IMR-90 (cell line): Measurements from ENCODE around the gene ARHGAP11A.

Experiments used
- MXI1 ChIP-seq: IDR thresholded peaks from 2 replicates; pipeline ENCODE4 v1.6.1; 2012; ENCODE audit warnings: low read depth, mild to moderate bottlenecking, low read length, moderate library complexity, borderline replicate concordance
- NFE2L2 ChIP-seq: fragments of 150-350 bp; IDR thresholded peaks from 2 replicates; pipeline ENCODE4 v1.6.1; 2016; ENCODE audit warnings: low read depth, mild to moderate bottlenecking, low read length
- POLR2A ChIP-seq: IDR thresholded peaks from 2 replicates; pipeline ENCODE4 v1.6.1; 2012; ENCODE audit warnings: mild to moderate bottlenecking, low read depth, low read length
- SMC3 ChIP-seq: fragments of 150-350 bp; IDR thresholded peaks from 2 replicates; pipeline ENCODE4 v1.6.1; 2016; ENCODE audit warnings: low read depth, mild to moderate bottlenecking, antibody characterized with exemption, low read length, moderate library complexity
- TF ChIP-seq, protein P1 (sequence below): conservative IDR thresholded peaks from 2 replicates; pipeline ENCODE4 v1.5.1; 2012; ENCODE audit warnings: mild to moderate bottlenecking, low read depth, low read length, improper control_type of control experiment
- TF ChIP-seq, protein P2 (sequence below): fragments of 150-350 bp; IDR thresholded peaks from 2 replicates; pipeline ENCODE4 v1.6.1; 2016; ENCODE audit warnings: low read depth, mild to moderate bottlenecking, low read length, moderate library complexity, borderline replicate concordance

- TF ChIP-seq, protein P1, sequence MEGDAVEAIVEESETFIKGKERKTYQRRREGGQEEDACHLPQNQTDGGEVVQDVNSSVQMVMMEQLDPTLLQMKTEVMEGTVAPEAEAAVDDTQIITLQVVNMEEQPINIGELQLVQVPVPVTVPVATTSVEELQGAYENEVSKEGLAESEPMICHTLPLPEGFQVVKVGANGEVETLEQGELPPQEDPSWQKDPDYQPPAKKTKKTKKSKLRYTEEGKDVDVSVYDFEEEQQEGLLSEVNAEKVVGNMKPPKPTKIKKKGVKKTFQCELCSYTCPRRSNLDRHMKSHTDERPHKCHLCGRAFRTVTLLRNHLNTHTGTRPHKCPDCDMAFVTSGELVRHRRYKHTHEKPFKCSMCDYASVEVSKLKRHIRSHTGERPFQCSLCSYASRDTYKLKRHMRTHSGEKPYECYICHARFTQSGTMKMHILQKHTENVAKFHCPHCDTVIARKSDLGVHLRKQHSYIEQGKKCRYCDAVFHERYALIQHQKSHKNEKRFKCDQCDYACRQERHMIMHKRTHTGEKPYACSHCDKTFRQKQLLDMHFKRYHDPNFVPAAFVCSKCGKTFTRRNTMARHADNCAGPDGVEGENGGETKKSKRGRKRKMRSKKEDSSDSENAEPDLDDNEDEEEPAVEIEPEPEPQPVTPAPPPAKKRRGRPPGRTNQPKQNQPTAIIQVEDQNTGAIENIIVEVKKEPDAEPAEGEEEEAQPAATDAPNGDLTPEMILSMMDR: no peak
- TF ChIP-seq POLR2A: no peak
- TF ChIP-seq SMC3: no peak
- TF ChIP-seq NFE2L2: no peak
- TF ChIP-seq, protein P2, sequence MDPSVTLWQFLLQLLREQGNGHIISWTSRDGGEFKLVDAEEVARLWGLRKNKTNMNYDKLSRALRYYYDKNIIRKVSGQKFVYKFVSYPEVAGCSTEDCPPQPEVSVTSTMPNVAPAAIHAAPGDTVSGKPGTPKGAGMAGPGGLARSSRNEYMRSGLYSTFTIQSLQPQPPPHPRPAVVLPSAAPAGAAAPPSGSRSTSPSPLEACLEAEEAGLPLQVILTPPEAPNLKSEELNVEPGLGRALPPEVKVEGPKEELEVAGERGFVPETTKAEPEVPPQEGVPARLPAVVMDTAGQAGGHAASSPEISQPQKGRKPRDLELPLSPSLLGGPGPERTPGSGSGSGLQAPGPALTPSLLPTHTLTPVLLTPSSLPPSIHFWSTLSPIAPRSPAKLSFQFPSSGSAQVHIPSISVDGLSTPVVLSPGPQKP: no peak
- no peak for TF ChIP-seq MXI1
Measured at GRCh38 chr15:32679298-32679690, 64.0 kb downstream of the ARHGAP11A start.
